Measurements from ENCODE around the gene PLAAT2. TPM values are rescaled to one million over a fixed set of nuclear protein-coding genes. Genes with fewer than 3 reads are reported as not detected.

Gene PLAAT2
- total and polyA plus RNA-seq, 9 of the 15 experiments (the other 6 are each of a cell fraction or from before 2014, with no cell fraction given), result not detected

DNA sequence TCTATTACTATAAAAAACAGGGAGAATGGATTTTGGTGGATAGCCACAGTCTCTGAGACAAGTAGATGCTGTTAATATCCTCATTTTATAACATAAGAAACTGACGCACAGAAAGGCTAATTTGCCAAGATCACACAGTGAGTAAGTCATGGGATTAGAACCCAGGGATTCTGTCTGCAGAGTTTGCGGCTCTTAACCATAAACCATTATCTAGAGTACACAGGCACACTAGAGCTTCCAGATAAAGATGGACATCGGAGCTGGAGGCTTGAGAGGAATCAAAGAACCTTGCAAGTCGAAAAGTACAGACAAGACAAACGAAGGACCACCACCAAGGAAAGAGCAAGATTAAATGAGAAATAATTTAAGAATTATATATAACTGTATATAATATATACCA, 46.0 kb downstream of the PLAAT2 start (continued):
- TF ChIP-seq, protein P1, sequence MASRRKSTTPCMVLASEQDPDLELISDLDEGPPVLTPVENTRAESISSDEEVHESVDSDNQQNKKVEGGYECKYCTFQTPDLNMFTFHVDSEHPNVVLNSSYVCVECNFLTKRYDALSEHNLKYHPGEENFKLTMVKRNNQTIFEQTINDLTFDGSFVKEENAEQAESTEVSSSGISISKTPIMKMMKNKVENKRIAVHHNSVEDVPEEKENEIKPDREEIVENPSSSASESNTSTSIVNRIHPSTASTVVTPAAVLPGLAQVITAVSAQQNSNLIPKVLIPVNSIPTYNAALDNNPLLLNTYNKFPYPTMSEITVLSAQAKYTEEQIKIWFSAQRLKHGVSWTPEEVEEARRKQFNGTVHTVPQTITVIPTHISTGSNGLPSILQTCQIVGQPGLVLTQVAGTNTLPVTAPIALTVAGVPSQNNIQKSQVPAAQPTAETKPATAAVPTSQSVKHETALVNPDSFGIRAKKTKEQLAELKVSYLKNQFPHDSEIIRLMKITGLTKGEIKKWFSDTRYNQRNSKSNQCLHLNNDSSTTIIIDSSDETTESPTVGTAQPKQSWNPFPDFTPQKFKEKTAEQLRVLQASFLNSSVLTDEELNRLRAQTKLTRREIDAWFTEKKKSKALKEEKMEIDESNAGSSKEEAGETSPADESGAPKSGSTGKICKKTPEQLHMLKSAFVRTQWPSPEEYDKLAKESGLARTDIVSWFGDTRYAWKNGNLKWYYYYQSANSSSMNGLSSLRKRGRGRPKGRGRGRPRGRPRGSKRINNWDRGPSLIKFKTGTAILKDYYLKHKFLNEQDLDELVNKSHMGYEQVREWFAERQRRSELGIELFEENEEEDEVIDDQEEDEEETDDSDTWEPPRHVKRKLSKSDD (conservative IDR thresholded peaks at IDR 0.05; ENCODE audit: low read length), result no peak
- TF ChIP-seq, protein P2, sequence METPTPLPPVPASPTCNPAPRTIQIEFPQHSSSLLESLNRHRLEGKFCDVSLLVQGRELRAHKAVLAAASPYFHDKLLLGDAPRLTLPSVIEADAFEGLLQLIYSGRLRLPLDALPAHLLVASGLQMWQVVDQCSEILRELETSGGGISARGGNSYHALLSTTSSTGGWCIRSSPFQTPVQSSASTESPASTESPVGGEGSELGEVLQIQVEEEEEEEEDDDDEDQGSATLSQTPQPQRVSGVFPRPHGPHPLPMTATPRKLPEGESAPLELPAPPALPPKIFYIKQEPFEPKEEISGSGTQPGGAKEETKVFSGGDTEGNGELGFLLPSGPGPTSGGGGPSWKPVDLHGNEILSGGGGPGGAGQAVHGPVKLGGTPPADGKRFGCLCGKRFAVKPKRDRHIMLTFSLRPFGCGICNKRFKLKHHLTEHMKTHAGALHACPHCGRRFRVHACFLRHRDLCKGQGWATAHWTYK (CRISPR knock-in tag; IDR thresholded peaks at IDR 0.05), result no peak
- TF ChIP-seq NFIC (IDR thresholded peaks at IDR 0.05), result peak; percentile 69
- TF ChIP-seq HNRNPUL1 (IDR thresholded peaks at IDR 0.05; ENCODE audit: low read length), result no peak
- no peak for TF ChIP-seq ASH1L (IDR thresholded peaks at IDR 0.05; ENCODE audit: borderline replicate concordance, low read depth, partially characterized antibody)
- TF ChIP-seq ARID2 (IDR thresholded peaks at IDR 0.05), result no peak
- TF ChIP-seq NCOA1 (IDR thresholded peaks at IDR 0.05; ENCODE audit: low read depth), result 0 out of 2 replicates have a peak, but pooled peaks have one; percentile 60
- peak; percentile 69; the same call in 1 of the 2 replicates for TF ChIP-seq JUND (IDR thresholded peaks at IDR 0.05; ENCODE audit: borderline replicate concordance, low read depth, low read length)
- TF ChIP-seq JUND (tag; IDR thresholded peaks at IDR 0.05; ENCODE audit: borderline replicate concordance, low read depth, low read length), result no peak; the same call in 2 of the 3 replicates
- no peak for TF ChIP-seq SMAD3 (CRISPR knock-in tag; conservative IDR thresholded peaks at IDR 0.05)
- TF ChIP-seq GTF2A2 (tag; IDR thresholded peaks at IDR 0.05), result no peak
- no peak for TF ChIP-seq HMG20B (CRISPR knock-in tag; IDR thresholded peaks at IDR 0.05)
- TF ChIP-seq ILF3 (IDR thresholded peaks at IDR 0.05; ENCODE audit: borderline replicate concordance), result no peak
- TF ChIP-seq STAT6 (CRISPR knock-in tag; IDR thresholded peaks at IDR 0.05), result no peak
- TF ChIP-seq ZNF324 (CRISPR knock-in tag; IDR thresholded peaks at IDR 0.05), result no peak
- TF ChIP-seq ZNF197 (CRISPR knock-in tag; IDR thresholded peaks at IDR 0.05; ENCODE audit: low read depth), result no peak
- TF ChIP-seq RB1 (IDR thresholded peaks at IDR 0.05; ENCODE audit: low read depth), result no peak
- TF ChIP-seq RBM14 (IDR thresholded peaks at IDR 0.05; ENCODE audit: borderline replicate concordance, insufficient read depth, low read depth, low read length), result no peak
- no peak for TF ChIP-seq RBM15 (IDR thresholded peaks at IDR 0.05; ENCODE audit: insufficient read depth, low read length)
- no peak for TF ChIP-seq PBX2 (CRISPR knock-in tag; IDR thresholded peaks at IDR 0.05; ENCODE audit: low read depth)
- 0 out of 2 replicates have a peak, but pooled peaks have one; percentile 9 for TF ChIP-seq PBX2 (tag; conservative IDR thresholded peaks at IDR 0.05; ENCODE audit: low read depth)

Measured in K562 (cell line).